HL-60 (cell line): ENCODE measurements around the gene FHIT.

Source experiments
- DNase-seq, 2 experiments: peaks; one replicate each; pipeline ENCODE4 v3.0.0-alpha.2; 2010 to 2020; ENCODE audit warnings: low read depth in 1 of 2, low spot score in 1 of 2
- H3K27ac ChIP-seq: fragments of 250-450 bp; sonication (Bioruptor Pico); replicated peaks from 2 replicates; pipeline ENCODE4 v1.5.1; 2020; ENCODE audit warnings: mild to moderate bottlenecking, moderate library complexity
- H3K27me3 ChIP-seq: fragments of 250-450 bp; sonication (Bioruptor Pico); 2 replicates; pipeline ENCODE4 v1.5.1; 2021; ENCODE audit warnings: mild to moderate bottlenecking, moderate library complexity; ENCODE audit not compliant: insufficient read depth, poor library complexity, severe bottlenecking
- H3K4me3 ChIP-seq: replicated peaks from 2 replicates; pipeline ENCODE4 v1.5.1; 2011; ENCODE audit warnings: mild to moderate bottlenecking, control low read depth, low read length; ENCODE audit not compliant: insufficient read depth
- GABPA ChIP-seq: IDR thresholded peaks from 2 replicates; pipeline ENCODE4 v1.6.1; 2012; ENCODE audit warnings: low read depth
- POLR2AphosphoS5 ChIP-seq: IDR thresholded peaks from 2 replicates; pipeline ENCODE4 v1.6.1; 2012; ENCODE audit warnings: low read depth
- SPI1 ChIP-seq: IDR thresholded peaks from 2 replicates; pipeline ENCODE4 v1.6.1; 2012; ENCODE audit warnings: low read depth, mild to moderate bottlenecking, borderline replicate concordance
- TF ChIP-seq, protein P1 (sequence below): IDR thresholded peaks from 2 replicates; pipeline ENCODE4 v1.6.1; 2012; ENCODE audit warnings: low read depth; ENCODE audit not compliant: insufficient replicate concordance
- TF ChIP-seq, protein P2 (sequence below): IDR thresholded peaks from one replicate; pipeline ENCODE4 v1.5.1; 2011; ENCODE audit warnings: low read length, control low read depth, inconsistent platforms; ENCODE audit not compliant: insufficient read depth

The FHIT gene

DNA sequence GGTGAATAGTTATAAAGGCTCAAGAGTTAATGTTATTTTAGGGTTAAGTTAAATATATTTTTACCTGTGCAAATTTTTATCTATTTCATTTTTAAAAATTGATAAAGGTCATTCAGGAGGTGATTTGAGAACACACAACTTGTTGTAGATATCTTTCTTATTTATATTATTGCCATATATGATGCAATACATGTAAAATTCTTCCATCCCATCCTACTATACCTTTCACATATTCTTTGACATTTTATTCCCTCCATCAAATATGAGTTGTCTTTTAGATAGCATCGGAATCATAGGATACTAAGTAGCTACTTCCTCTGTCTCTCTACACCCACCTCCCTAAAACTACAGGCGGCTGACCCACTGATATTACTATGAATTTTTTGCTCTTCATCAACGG, 734.1 kb downstream of the FHIT start:
- H3K27ac ChIP-seq: no peak overlapping the region
- no peak for DNase-seq
- no peak overlapping the region for H3K4me3 ChIP-seq

DNA sequence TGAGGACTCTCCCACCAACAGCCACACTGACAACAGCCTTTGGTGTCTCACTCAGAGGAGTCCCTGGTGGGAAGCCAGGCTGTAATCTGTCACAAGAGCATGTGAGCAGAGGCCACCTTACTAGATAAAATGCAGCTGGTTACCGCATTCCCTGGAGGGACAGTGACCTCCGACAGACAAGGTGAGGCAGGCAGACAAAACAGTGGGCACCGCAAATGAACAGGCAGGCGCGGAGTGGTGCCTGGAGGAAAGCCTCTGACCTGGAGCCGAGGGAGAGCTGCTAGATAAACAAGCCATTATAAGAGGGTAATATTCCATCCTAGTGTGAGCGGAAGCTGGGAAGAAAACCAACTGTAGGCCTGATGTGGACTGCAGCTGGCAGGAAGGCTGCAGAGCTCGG, 736.4 kb downstream of the FHIT start:
- no peak for TF ChIP-seq POLR2AphosphoS5
- no peak for TF ChIP-seq SPI1
- no peak for TF ChIP-seq GABPA
- TF ChIP-seq, protein P1, sequence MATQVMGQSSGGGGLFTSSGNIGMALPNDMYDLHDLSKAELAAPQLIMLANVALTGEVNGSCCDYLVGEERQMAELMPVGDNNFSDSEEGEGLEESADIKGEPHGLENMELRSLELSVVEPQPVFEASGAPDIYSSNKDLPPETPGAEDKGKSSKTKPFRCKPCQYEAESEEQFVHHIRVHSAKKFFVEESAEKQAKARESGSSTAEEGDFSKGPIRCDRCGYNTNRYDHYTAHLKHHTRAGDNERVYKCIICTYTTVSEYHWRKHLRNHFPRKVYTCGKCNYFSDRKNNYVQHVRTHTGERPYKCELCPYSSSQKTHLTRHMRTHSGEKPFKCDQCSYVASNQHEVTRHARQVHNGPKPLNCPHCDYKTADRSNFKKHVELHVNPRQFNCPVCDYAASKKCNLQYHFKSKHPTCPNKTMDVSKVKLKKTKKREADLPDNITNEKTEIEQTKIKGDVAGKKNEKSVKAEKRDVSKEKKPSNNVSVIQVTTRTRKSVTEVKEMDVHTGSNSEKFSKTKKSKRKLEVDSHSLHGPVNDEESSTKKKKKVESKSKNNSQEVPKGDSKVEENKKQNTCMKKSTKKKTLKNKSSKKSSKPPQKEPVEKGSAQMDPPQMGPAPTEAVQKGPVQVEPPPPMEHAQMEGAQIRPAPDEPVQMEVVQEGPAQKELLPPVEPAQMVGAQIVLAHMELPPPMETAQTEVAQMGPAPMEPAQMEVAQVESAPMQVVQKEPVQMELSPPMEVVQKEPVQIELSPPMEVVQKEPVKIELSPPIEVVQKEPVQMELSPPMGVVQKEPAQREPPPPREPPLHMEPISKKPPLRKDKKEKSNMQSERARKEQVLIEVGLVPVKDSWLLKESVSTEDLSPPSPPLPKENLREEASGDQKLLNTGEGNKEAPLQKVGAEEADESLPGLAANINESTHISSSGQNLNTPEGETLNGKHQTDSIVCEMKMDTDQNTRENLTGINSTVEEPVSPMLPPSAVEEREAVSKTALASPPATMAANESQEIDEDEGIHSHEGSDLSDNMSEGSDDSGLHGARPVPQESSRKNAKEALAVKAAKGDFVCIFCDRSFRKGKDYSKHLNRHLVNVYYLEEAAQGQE: no peak
- TF ChIP-seq, protein P2, sequence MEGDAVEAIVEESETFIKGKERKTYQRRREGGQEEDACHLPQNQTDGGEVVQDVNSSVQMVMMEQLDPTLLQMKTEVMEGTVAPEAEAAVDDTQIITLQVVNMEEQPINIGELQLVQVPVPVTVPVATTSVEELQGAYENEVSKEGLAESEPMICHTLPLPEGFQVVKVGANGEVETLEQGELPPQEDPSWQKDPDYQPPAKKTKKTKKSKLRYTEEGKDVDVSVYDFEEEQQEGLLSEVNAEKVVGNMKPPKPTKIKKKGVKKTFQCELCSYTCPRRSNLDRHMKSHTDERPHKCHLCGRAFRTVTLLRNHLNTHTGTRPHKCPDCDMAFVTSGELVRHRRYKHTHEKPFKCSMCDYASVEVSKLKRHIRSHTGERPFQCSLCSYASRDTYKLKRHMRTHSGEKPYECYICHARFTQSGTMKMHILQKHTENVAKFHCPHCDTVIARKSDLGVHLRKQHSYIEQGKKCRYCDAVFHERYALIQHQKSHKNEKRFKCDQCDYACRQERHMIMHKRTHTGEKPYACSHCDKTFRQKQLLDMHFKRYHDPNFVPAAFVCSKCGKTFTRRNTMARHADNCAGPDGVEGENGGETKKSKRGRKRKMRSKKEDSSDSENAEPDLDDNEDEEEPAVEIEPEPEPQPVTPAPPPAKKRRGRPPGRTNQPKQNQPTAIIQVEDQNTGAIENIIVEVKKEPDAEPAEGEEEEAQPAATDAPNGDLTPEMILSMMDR: no peak
- Histone ChIP-seq H3K27me3 (no peaks in the 10 kb centered on the region), H3K4me3 (no peak overlapping the region), H3K27ac (no peak overlapping the region)
- no peak for DNase-seq

More for the DNA sequence above, 734.1 kb downstream of the FHIT start:
- TF ChIP-seq GABPA: no peak
- TF ChIP-seq SPI1: no peak
- H3K27me3 ChIP-seq: no peaks in the 10 kb centered on the region

DNA sequence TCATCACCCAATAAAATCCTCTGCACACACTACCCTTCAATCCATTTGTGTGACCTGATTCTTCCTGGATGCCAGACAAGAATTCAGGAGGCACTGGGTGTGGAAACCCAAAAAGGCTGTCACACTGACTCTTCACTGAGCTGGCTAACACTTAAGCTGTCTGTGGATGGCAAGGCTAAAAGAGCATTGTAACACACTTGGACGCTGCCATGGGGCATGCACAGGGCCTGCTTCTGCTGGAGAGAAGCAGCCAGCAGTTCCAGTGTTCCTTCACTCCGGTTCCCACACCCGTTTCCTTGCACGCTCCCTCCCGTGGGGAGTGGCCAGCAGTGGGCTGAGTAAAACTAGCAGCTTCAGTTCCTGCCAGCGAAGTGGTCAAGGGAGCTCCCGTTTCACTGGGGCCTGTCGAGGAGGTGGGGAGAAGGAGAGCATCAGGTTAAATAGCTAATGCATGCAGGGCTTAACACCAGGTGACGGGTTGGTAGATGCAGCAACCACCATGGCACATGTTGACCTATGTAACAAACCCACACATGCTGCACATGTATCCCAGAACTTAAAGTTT, 737.1 kb downstream of the FHIT start:
- DNase-seq: no peak
- Histone ChIP-seq H3K27me3 (no peaks in the 10 kb centered on the region), H3K27ac (no peak overlapping the region), H3K4me3 (no peak overlapping the region)
- TF ChIP-seq, protein P2: no peak
- TF ChIP-seq, protein P1: no peak
- TF ChIP-seq GABPA (no peak), SPI1 (no peak), POLR2AphosphoS5 (no peak)

DNA sequence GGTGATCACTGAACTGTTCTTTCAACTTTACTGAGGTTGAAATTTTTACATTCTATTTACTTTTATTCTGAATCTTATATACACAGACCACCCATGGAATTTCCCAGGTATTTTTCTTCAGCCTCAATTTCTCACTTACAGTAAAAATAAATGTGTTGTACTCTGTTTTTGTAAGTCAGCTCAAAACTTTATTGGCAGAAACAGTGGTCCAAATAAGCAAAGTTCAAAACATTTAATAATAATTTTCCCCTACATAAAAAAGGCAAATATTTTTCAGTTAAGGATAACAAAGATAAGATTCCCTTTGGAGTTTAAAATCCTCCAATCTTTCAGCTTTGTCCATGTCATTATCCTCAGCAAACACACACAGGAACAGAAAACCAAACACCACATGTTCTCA, 738.0 kb downstream of the FHIT start:
- Histone ChIP-seq H3K4me3 (no peak overlapping the region), H3K27me3 (no peaks in the 10 kb centered on the region), H3K27ac (no peak overlapping the region)
- TF ChIP-seq GABPA: no peak
- TF ChIP-seq, protein P1: no peak
- no peak for TF ChIP-seq POLR2AphosphoS5
- TF ChIP-seq, protein P2: no peak
- TF ChIP-seq SPI1: no peak
- no peak for DNase-seq
